Measurements from ENCODE around the gene CHCHD2.

DNA sequence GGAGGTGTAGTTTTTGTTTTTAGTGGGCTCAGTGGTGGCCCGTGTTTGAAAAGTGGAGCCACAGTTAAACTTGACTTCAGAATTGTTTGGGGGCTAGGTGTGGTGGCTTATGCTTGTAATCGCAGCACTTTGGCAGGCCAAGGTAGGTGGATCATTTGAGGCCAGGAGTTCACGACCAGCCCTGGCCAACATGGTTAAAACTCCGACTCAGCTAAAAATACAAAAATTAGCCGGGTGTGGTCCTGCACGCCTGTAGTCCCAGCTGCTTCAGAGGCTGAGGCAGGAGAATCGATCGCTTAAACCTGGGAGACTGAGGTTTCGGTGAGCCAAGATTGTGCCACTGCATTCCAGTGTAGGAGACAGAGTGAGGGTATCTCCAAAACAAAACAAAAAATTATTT is 52.9 kb downstream of the CHCHD2 start:
- TF ChIP-seq ZNF462 (CRISPR knock-in tag; IDR thresholded peaks at IDR 0.05) (no peak), JUNB (IDR thresholded peaks at IDR 0.05; ENCODE audit: unreplicated experiment) (no peak), CTCF (conservative IDR thresholded peaks at IDR 0.05; ENCODE audit: low read depth in 2 of 2) (no peak)
